ACC112 (cell line): ENCODE results near the gene ADSS1.

Experiments used
- H2AFZ ChIP-seq: fragments of 200-600 bp; sonication (generic); one replicate; pipeline ENCODE4 v1.6.0; 2017; ENCODE audit warnings: antibody characterized with exemption, low read length; ENCODE audit not compliant: unreplicated experiment
- H3K27ac ChIP-seq: fragments of 200-600 bp; sonication (generic); 2 replicates; pipeline ENCODE4 v1.5.1; 2014; ENCODE audit warnings: low read depth, mild to moderate bottlenecking, antibody characterized with exemption, low read length, moderate library complexity
- H3K27me3 ChIP-seq: fragments of 200-600 bp; sonication (generic); 2 replicates; pipeline ENCODE4 v1.6.1; 2014; ENCODE audit warnings: mild to moderate bottlenecking, antibody characterized with exemption, low read length, moderate library complexity, mixed read lengths; ENCODE audit not compliant: insufficient read depth
- H3K36me3 ChIP-seq: fragments of 200-600 bp; sonication (generic); 2 replicates; pipeline ENCODE4 v1.6.1; 2016; ENCODE audit warnings: mild to moderate bottlenecking, antibody characterized with exemption, low read length, moderate library complexity, mixed read lengths; ENCODE audit not compliant: insufficient read depth
- H3K4me1 ChIP-seq: fragments of 200-600 bp; sonication (generic); one replicate; pipeline ENCODE4 v1.6.1; 2016; ENCODE audit warnings: low read length, mixed read lengths; ENCODE audit not compliant: insufficient read depth, unreplicated experiment, control insufficient read depth
- H3K4me3 ChIP-seq: fragments of 200-600 bp; sonication (generic); 2 replicates; pipeline ENCODE4 v1.5.1; 2014; ENCODE audit warnings: mild to moderate bottlenecking, low read depth, low read length
- H3K79me2 ChIP-seq: fragments of 200-600 bp; sonication (generic); one replicate; pipeline ENCODE4 v1.6.0; 2016; ENCODE audit warnings: low read length; ENCODE audit not compliant: control insufficient read depth, unreplicated experiment, insufficient read depth

ADSS1 gene

DNA sequence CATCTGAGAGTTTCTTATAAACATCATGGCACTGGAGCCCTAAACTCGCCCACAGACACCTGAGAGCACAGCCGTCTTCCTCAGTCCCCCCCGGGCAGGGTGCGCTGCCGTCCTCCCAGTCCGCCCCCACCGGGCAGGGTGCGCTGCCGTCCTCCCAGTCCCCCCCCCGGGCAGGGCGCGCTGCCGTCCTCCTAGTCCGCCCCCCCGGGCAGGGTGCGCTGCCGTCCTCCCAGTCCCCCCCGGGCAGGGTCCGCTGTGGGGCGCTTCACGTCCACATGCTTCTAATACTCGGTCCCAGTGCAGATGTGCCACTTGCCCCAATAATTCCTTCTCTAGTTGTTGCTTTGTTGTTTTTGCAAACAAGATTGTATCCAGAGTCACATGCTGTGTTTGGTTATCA lies 6.9 kb upstream of the ADSS1 start:
- Histone ChIP-seq H3K27ac (no peak overlapping the region), H3K4me1 (peaks cover 5% of the 10 kb centered on the region), H3K4me3 (no peak overlapping the region), H2AFZ (no peak overlapping the region), H3K27me3 (no peaks in the 10 kb centered on the region), H3K36me3 (peaks cover 6% of the 10 kb centered on the region; the same call in 1 of the 2 replicates), H3K79me2 (no peaks in the 10 kb centered on the region)

DNA sequence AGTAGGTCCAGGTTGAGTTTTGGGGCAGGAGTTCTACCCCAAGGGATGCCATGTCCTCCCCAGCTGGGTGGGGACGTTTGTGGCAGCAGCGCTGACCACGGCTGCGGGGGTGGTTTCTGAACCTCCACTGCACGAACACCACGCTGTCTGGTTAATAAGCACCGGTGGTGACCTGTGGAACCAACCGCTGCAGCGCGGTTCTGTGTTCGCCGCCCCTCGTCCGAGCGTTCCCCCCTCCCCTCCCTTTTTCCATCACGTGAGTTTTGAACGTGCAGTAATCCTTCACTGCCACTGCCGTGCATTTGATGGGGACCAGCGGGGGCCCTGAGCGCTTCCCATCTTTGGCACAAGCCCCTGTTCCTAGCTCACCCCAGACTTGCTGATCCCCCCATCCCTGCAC lies 6.4 kb upstream of the ADSS1 start:
- Histone ChIP-seq H3K4me1 (peaks cover 10% of the 10 kb centered on the region), H3K4me3 (no peak overlapping the region), H3K27ac (no peak overlapping the region), H3K36me3 (peaks cover 6% of the 10 kb centered on the region; the same call in 1 of the 2 replicates), H2AFZ (no peak overlapping the region), H3K79me2 (no peaks in the 10 kb centered on the region), H3K27me3 (no peaks in the 10 kb centered on the region)

DNA sequence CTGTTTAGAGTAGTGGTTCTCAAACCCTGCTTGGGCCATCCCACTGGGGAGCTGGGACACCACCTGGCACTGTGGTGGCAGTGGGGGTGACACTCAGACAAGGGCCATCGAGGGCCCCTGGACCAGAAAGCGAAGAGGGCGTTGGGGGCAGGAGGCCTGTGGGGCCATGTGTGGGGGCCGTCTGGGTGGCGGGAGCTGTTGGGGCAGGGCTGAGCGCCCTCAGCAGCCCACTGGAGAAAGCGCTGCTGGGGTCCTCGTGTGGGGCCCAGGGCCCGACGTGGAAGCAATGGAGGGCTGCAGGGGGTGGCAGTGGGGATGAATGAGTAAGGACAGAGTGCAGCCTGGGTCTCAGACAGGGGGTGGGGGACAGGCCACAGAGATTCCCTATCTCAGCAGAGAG lies 5.9 kb upstream of the ADSS1 start:
- H3K27ac ChIP-seq: no peak overlapping the region
- peaks cover 11% of the 10 kb centered on the region for H3K4me1 ChIP-seq
- peaks cover 6% of the 10 kb centered on the region; the same call in 1 of the 2 replicates for H3K36me3 ChIP-seq
- H3K27me3 ChIP-seq: no peaks in the 10 kb centered on the region
- no peaks in the 10 kb centered on the region for H3K79me2 ChIP-seq
- H3K4me3 ChIP-seq: no peak overlapping the region
- no peak overlapping the region for H2AFZ ChIP-seq

DNA sequence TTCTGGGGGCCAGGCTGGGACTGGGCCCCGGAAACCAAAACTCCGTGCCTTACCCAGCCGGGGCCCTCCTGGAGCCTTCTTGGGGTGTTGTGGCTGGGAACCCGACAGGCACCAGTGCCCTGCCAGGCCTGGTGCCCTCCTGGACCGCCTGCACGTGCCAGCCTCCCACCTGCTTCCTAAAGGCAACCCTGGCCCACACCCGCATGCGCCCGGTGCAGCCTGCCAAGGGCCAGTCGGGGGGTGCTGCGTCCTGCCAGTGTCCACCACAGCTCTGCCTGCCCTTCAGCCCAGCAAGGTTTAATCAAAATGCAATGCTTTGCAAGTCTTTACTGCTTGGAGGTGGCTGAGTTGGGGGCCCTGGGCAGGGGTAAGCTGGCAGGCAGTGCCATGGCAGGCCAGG lies 5.2 kb upstream of the ADSS1 start:
- no peak overlapping the region for H3K4me3 ChIP-seq
- no peak overlapping the region for H3K27ac ChIP-seq
- H2AFZ ChIP-seq: no peak overlapping the region
- no peaks in the 10 kb centered on the region for H3K27me3 ChIP-seq
- H3K36me3 ChIP-seq: peaks cover 6% of the 10 kb centered on the region; the same call in 1 of the 2 replicates
- peaks cover 11% of the 10 kb centered on the region for H3K4me1 ChIP-seq
- no peaks in the 10 kb centered on the region for H3K79me2 ChIP-seq

DNA sequence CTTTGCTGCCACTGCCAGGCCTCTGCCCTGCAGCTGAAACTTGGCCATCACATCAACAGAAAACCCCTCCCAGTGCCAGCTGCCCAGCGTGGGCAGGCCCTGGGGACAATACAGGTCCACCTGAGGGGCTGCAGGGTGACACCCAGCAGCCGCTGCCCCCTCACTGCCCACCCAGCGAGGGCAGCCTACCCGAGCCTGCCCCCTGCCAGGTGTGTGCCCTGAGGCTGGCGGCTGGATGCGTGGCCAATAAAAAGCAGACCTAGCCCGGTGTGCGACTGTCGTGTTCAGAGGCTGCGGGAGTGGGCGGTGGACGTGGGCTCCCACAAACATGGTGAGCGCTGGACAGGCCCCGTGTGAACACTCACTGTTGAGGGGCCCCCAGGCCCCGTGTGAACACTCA lies 4.7 kb upstream of the ADSS1 start:
- Histone ChIP-seq H3K4me1 (peaks cover 11% of the 10 kb centered on the region), H3K4me3 (no peak overlapping the region), H2AFZ (no peak overlapping the region), H3K27ac (no peak overlapping the region), H3K36me3 (peaks cover 6% of the 10 kb centered on the region; the same call in 1 of the 2 replicates), H3K27me3 (no peaks in the 10 kb centered on the region), H3K79me2 (no peaks in the 10 kb centered on the region)

DNA sequence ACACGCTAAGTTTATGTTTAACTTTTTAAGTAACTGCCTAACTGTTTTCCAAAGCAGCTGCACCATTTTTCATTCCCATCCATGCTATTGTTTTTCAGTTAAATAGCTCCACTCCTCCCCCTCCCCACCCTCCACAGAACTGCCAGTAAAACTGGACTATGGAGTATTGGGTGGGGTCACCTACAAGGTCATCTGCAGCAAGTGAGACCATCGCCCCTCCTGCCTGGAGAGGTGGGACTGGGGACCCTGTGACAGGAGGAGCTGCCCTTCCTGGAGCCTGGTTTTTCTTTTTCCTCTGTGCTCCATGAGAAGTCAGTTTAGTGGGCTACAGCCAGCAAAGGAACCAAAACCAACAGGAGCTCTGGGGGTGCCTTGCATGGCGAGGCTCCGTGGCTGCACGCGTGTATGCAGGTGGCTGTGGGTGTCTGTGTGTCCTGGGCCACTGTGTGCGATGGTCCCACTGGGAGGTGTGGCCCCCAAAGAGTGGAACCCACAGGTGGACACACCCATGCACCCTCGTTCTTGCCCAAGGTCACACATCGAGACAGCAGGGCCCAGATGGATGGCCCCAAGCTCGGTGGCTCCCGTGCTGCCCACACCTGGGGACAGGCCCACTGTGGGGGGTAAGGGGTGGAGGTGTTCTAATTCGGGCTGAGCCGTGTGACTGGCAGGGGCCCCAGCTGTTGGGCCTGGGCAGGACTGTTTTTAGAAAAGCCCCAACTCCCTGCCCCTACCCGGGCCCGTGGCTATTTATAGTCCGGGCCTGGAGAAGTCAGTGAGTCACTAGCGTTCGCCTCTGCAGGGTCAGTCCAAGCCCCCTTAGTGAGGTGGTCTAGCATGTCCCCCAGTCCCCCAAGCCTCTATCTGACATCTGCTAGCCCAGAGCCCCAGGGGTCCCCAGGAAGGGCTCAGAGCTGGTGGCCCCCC lies 2.3 kb upstream of the ADSS1 start:
- H3K36me3 ChIP-seq: peaks cover 3% of the 10 kb centered on the region; the same call in 1 of the 2 replicates
- H3K27me3 ChIP-seq: no peaks in the 10 kb centered on the region
- H3K4me1 ChIP-seq: peaks cover 33% of the 10 kb centered on the region
- no peaks in the 10 kb centered on the region for H3K79me2 ChIP-seq
- H3K27ac ChIP-seq: no peak overlapping the region
- H3K4me3 ChIP-seq: no peak overlapping the region
- H2AFZ ChIP-seq: no peak overlapping the region

DNA sequence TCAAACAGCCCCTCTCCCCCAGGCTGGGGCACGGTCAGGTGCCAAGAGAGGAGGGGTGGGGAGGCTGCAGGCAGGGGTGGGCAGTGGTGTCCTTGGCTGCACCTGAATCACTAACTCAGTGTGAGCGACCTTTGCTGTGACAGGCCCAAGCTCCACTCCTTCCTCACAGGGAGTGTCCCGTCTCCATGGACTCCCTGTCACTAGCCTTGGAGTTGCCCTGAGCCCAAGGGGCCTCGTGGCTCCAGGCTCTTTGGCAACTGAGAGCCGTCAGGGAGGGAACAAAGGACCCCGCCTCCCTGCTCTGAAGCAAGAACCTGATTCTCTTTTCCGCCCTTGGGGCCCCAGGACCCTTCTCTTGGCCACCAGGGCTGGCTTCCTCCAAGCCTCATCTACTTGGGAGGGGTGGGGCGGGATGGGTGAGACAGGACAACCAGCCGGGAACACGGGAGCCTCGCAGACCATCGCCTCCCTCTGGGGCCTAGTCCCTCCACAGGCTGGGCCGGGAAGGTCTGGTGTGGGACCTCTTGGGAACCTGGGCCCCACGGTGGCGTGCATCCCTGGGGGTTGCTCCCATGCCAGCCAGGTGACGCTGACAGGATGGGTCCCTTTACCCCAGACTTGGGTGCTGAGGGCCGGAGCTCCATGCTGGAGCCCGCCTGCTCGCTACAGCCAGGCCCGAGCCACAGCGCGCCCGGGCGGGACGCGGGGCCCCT lies 935 bp upstream of the ADSS1 start:
- no peak overlapping the region for H2AFZ ChIP-seq

DNA sequence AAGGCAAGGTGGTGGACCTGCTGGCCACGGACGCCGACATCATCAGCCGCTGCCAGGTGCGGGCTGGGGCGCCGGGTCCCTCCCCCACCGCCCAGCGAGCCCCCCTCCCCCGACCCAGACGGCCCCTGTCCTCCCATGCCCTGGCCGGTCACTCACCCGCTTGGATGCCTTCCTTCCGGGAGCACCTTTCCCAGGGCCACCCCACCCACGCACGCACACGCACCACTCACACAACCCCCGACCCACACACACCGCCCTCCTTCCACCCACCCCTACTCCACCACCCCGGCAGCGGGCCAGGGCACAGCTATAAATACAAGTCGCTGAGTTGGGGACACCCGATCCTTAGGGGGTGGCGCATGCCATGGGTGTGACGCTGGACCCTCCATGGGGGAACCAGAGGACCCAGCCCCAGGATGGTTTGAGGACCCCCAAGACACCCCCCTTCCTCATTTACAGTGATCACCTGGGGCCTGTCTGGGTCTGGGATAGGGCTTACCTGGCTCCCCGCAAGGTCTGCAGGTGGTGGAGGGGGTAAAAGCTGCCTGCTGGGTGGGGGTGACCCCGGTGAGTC lies 465 bp downstream of the ADSS1 start:
- H3K4me3 ChIP-seq: peak overlapping the region; percentile 83
- H3K4me1 ChIP-seq: peaks cover 36% of the 10 kb centered on the region
- H3K36me3 ChIP-seq: no peaks in the 10 kb centered on the region
- no peaks in the 10 kb centered on the region for H3K27me3 ChIP-seq
- H3K79me2 ChIP-seq: no peaks in the 10 kb centered on the region
- H2AFZ ChIP-seq: no peak overlapping the region
- H3K27ac ChIP-seq: 0 out of 2 replicates have a peak overlapping the region, but pooled peaks have one; percentile 3

More for the DNA sequence above, 935 bp upstream of the ADSS1 start:
- H3K4me1 ChIP-seq: peaks cover 36% of the 10 kb centered on the region
- no peak overlapping the region for H3K27ac ChIP-seq
- no peaks in the 10 kb centered on the region for H3K79me2 ChIP-seq
- H3K36me3 ChIP-seq: peaks cover 3% of the 10 kb centered on the region; the same call in 1 of the 2 replicates
- H3K4me3 ChIP-seq: no peak overlapping the region
- no peaks in the 10 kb centered on the region for H3K27me3 ChIP-seq

DNA sequence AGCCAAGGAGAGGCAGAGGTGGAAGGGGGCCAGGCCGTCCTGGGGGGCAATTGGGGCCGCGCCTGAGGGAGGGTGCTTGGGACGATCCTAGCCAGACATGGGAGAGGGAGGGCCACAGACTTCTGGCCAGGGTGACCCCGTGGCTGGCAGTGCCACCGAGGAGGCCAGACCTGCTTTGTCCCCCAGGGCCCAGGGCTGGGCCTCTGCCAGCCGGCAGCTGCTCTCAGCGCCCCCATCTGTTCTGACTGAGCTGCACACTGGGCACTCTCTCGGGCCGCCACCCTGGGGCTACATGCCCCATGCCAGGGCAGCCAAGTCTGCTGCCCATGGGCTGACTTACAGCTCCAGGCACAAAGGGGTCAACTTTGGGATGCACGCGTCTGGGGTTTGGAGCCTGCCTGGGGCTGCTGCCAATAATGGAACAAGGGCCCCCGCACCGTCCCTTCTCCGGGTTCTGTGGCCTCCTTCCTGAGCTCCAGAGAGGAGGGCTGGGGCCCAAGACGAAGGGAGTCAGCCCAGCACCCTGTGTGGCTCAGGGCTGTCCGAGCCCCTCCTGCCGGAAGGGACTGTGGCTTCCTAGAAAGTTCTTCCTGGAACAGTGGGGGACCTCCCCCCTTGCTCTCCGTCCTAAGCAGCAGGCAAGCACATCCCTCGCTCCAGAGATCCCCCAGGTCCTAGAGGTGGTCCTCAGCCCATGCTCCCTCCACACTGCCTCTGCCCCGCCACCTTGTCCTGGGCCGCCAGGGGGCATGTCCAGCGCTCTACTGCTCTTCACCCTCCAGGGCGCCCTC lies 1.1 kb downstream of the ADSS1 start:
- Histone ChIP-seq H2AFZ (no peak overlapping the region), H3K27ac (no peak overlapping the region), H3K27me3 (no peaks in the 10 kb centered on the region), H3K36me3 (no peaks in the 10 kb centered on the region), H3K79me2 (no peaks in the 10 kb centered on the region), H3K4me3 (peak overlapping the region; percentile 83), H3K4me1 (peaks cover 36% of the 10 kb centered on the region)
